Nephron progenitor cell (in vitro differentiated cells): ENCODE results near the gene CRB2.
A peak's percentile ranks its signal among the peaks of the same experiment; 100 is the strongest.
"Not testable (repeated sequence)": the region's sequence is repeated elsewhere in the genome, so short reads cannot be mapped to it uniquely, and the experiment has no call there.

Experiments used
- DNase-seq: peaks from one replicate; pipeline ENCODE4 v3.0.0; 2021
- H3K27ac Mint-ChIP-seq: 2 replicates; pipeline ENCODE4 v1.8.0; 2021; ENCODE audit warnings: mild to moderate bottlenecking, moderate library complexity, mixed read lengths
- H3K27me3 Mint-ChIP-seq: 2 replicates; pipeline ENCODE4 v1.8.0; 2021; ENCODE audit warnings: mild to moderate bottlenecking, low read depth, mixed read lengths; ENCODE audit not compliant: poor library complexity
- H3K36me3 Mint-ChIP-seq: 2 replicates; pipeline ENCODE4 v1.8.0; 2021; ENCODE audit warnings: low read depth, mixed read lengths
- H3K4me1 Mint-ChIP-seq: 2 replicates; pipeline ENCODE4 v1.8.0; 2021; ENCODE audit warnings: mixed read lengths
- H3K4me3 Mint-ChIP-seq: 2 replicates; pipeline ENCODE4 v1.8.0; 2021; ENCODE audit warnings: mild to moderate bottlenecking, moderate library complexity, mixed read lengths
- H3K9me3 Mint-ChIP-seq: 2 replicates; pipeline ENCODE4 v1.8.0; 2021; ENCODE audit warnings: mild to moderate bottlenecking, moderate library complexity, mixed read lengths
- TF ChIP-seq, protein P1 (sequence below): fragments of 200-600 bp; sonication (generic); IDR thresholded peaks from 2 replicates; pipeline ENCODE4 v1.5.0; 2021; ENCODE audit warnings: antibody characterized with exemption

The CRB2 gene

DNA sequence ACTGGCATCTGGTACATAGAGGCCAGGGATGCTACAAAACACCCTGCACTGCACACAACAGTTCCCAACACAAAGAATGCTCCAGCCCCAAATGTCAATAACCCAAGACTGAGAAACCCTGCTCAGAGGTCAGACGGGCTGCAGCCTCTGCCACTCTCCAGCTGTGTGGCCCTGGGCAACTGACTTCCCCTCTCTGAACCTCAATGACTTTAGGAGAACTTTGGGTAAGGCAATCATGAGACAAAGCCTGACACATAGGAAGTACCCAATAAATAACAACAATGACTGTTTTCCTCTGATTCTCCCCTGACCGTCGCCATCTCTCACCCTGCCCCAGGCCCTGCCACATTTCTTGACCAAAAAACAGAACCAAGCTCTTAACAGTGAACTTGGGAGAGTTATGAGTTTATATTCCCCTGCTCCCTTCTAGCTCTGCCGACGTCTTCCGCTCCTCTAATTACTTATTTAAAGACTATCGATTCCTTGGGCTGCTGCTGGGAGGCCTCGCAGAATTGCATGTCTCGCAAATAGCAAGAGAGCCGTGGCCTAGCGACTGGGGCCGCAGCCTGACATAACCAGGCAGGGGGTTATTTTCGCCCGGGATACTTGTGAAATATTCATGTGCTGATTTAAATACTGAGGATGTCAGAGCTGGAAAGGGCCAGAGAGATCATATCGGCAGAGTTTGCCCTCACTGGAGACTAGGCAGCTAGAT, 24.5 kb upstream of the CRB2 start:
- Mint-ChIP-seq H3K4me3 (no peak overlapping the region), H3K9me3 (no peaks in the 10 kb centered on the region), H3K36me3 (no peaks in the 10 kb centered on the region), H3K4me1 (peaks cover 65% of the 10 kb centered on the region), H3K27me3 (peaks cover 4% of the 10 kb centered on the region), H3K27ac (peak overlapping the region; percentile 79)
- TF ChIP-seq, protein P1, sequence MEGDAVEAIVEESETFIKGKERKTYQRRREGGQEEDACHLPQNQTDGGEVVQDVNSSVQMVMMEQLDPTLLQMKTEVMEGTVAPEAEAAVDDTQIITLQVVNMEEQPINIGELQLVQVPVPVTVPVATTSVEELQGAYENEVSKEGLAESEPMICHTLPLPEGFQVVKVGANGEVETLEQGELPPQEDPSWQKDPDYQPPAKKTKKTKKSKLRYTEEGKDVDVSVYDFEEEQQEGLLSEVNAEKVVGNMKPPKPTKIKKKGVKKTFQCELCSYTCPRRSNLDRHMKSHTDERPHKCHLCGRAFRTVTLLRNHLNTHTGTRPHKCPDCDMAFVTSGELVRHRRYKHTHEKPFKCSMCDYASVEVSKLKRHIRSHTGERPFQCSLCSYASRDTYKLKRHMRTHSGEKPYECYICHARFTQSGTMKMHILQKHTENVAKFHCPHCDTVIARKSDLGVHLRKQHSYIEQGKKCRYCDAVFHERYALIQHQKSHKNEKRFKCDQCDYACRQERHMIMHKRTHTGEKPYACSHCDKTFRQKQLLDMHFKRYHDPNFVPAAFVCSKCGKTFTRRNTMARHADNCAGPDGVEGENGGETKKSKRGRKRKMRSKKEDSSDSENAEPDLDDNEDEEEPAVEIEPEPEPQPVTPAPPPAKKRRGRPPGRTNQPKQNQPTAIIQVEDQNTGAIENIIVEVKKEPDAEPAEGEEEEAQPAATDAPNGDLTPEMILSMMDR: no peak
- no peak for DNase-seq

DNA sequence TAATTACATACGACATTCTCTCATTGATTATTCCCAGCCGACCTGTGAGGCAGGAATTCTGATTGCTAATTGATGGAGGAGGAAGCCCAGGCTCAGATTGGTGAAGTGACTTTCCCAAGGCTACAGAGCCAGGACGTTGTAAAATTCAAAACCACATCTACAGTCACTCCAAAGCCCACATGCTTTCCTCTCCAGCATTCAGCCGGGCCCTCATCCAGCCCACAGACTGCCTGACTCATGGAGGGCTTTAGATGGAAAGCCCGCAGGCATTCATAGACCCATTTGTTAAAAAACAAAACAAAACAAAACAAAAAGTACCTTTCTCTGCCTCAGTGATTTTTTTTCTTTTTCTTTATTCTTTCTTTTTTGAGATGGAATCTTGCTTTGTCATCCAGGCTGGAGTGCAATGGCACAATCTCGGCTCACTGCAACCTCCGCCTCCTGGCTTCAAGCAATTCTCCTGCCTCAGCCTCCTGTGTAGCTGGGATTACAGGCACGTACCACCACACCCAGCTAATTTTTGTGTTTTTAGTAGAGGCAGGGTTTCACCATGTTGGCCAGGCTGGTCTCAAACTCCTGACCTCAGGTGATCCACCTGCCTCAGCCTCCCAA, 22.8 kb upstream of the CRB2 start:
- not testable (repeated sequence) for H3K4me3 Mint-ChIP-seq, H3K27me3 Mint-ChIP-seq, H3K36me3 Mint-ChIP-seq, H3K9me3 Mint-ChIP-seq, DNase-seq
- Mint-ChIP-seq H3K4me1 (peaks cover 55% of the 10 kb centered on the region), H3K27ac (peak overlapping the region; percentile 19)

DNA sequence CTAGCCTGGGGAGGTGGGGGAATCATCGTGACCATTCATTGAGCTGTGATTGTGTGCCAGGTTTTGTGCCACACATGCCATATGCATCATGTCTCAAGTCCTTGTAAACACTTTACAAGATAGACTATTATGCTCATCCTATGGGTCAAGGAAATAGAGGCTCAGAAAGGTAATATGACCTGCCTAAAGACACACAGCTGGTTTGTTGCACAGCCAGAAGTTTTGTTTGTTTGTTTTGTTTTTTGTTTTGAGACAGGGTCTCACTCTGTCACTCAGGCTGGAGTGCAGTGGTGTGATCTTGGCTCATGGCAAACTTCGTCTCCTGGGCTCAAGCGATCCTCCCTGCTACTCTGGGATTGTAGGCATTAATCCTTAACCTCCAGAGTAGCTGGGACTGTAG, 21.4 kb upstream of the CRB2 start:
- H3K4me1 Mint-ChIP-seq: peaks cover 63% of the 10 kb centered on the region
- no peak overlapping the region for H3K4me3 Mint-ChIP-seq
- no peak for DNase-seq
- no peaks in the 10 kb centered on the region for H3K36me3 Mint-ChIP-seq
- H3K27me3 Mint-ChIP-seq: no peaks in the 10 kb centered on the region
- H3K9me3 Mint-ChIP-seq: no peaks in the 10 kb centered on the region
- TF ChIP-seq, protein P1: no peak
- no peak overlapping the region for H3K27ac Mint-ChIP-seq

DNA sequence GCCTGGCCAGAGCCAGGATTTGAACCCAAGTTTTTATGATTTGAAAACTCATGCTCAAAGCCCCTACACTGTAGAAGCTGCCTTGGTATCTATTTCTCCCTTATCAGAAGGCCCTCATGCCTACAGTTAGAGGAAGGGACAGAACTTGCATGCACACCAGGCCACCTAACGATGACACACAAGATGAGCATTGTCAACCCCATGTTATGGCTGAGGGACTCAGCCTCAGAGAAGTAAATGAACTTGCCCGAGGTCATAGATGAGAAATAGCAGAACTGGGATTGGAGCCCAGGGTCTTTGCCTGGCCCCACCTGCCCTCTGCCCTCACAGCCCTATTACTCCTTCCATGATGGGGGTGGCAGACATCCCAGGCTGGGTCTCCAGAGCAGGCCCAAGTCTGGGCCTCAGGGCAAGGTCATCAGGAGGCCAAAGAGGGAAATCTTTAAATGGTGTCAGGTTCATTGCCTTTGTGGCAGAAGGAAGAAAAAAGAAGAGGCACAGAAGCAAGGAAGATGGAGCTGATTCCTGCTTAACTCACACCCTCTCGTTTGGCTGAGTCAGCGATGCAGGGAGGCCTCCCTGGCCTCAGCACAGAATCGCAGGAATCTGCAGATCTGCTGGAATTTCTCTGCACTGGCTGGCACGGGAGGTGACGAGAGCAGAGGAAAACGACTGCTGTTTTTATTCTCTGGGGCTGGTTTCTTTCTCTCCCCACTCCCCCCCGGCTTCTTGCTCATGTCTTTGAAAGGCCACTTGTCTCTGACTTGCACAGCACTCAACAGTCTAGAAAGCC, 20.6 kb upstream of the CRB2 start:
- Mint-ChIP-seq H3K27me3 (no peaks in the 10 kb centered on the region), H3K9me3 (no peaks in the 10 kb centered on the region), H3K27ac (peak overlapping the region; percentile 84), H3K4me3 (peak overlapping the region; percentile 18), H3K36me3 (no peaks in the 10 kb centered on the region), H3K4me1 (peaks cover 63% of the 10 kb centered on the region)
- DNase-seq: peak; percentile 40
- TF ChIP-seq, protein P1: no peak

DNA sequence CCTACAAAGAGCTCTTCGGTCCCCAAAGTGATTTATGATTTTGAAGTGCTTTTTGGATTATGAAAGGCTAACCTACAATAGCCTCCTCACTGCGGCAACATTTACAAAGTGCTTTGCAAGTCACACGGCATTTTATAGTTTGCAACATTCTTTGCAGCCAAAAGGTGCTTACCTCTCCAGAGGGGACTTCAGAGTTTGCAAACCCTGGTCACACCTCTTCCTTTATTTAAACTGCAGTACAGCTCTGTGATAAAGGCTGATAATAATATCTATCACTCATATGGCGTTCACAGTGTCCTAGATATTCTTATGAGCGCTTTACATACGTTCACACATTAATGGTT, 20.0 kb upstream of the CRB2 start:
- Mint-ChIP-seq H3K27ac (peak overlapping the region; percentile 84), H3K4me1 (peaks cover 64% of the 10 kb centered on the region), H3K4me3 (peak overlapping the region; percentile 18), H3K36me3 (no peaks in the 10 kb centered on the region), H3K27me3 (no peaks in the 10 kb centered on the region), H3K9me3 (no peaks in the 10 kb centered on the region)
- no peak for DNase-seq
- TF ChIP-seq, protein P1: no peak

DNA sequence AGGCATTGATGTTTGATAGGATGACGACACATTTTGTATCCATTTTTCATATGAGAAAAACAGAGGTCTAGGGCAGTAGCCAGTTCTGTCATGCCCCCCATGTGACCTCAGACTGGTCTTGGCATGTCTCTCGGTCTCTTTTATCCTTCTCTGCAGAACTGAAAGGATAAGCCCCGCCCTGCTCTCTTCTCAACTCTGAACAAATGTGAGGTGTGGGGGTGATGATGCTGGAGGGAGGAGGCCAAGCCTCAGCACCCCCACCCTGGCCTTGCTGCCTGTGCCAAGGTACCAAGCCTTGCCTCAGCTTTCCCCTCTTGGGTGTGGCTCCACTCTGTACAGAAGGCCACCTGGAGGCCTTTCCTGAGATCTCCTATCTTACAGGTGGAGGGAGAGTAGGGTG, 19.5 kb upstream of the CRB2 start:
- H3K36me3 Mint-ChIP-seq: no peaks in the 10 kb centered on the region
- DNase-seq: no peak
- H3K4me1 Mint-ChIP-seq: peaks cover 67% of the 10 kb centered on the region
- H3K9me3 Mint-ChIP-seq: no peaks in the 10 kb centered on the region
- no peak overlapping the region for H3K4me3 Mint-ChIP-seq
- TF ChIP-seq, protein P1: no peak
- no peak overlapping the region for H3K27ac Mint-ChIP-seq
- H3K27me3 Mint-ChIP-seq: no peaks in the 10 kb centered on the region
